NB4 (cell line): ENCODE results near the gene XIST.

Experiments
- POLR2A ChIP-seq: IDR thresholded peaks from 2 replicates; pipeline ENCODE4 v1.6.1; 2011; ENCODE audit warnings: mild to moderate bottlenecking; ENCODE audit not compliant: insufficient read length; ENCODE audit errors: extremely low read depth
- TF ChIP-seq, protein P1 (sequence below): IDR thresholded peaks from one replicate; pipeline ENCODE4 v1.5.1; 2012; ENCODE audit warnings: low read depth, low read length
- TF ChIP-seq, protein P2 (sequence below): IDR thresholded peaks from 2 replicates; pipeline ENCODE4 v1.6.1; 2011; ENCODE audit warnings: low read depth, low read length

DNA sequence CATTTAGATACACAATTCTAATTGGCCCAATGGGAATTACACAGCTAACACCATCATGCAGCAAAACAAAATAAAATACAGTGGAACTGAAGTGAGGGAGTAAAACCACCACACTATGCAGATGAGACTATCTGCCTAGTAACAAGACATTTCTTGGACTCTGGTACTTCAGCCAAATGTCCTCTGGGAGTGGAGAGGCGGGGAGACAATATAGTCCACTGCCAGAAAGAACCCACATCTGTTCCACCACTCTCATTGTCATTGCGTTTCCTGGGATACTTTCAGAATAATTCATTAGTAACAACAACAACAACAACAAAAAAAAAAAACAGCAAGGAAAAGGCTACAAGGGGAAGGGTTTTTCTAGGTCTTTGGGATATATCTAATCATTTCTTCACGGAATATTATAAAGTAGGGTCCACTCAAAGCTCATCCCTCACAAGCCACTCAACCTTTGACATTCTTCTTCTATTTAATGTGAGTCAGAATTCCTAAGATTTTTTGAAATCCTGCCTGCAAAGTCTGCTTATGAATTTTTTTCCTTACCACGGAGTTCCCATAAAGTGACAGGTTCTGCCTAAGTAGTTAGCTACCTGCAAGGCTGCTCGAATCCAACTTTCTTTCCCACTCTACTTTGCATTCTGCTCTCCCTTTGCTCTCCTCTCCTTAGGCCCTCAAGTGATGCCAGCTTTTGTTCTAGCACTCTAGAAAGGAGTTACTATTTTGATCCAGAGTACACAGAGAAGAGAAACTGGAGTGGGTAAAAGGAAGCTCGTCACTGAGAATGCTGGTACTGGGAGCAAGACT is 34.9 kb downstream of the XIST start:
- TF ChIP-seq, protein P1, sequence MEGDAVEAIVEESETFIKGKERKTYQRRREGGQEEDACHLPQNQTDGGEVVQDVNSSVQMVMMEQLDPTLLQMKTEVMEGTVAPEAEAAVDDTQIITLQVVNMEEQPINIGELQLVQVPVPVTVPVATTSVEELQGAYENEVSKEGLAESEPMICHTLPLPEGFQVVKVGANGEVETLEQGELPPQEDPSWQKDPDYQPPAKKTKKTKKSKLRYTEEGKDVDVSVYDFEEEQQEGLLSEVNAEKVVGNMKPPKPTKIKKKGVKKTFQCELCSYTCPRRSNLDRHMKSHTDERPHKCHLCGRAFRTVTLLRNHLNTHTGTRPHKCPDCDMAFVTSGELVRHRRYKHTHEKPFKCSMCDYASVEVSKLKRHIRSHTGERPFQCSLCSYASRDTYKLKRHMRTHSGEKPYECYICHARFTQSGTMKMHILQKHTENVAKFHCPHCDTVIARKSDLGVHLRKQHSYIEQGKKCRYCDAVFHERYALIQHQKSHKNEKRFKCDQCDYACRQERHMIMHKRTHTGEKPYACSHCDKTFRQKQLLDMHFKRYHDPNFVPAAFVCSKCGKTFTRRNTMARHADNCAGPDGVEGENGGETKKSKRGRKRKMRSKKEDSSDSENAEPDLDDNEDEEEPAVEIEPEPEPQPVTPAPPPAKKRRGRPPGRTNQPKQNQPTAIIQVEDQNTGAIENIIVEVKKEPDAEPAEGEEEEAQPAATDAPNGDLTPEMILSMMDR, result no peak
- TF ChIP-seq POLR2A, result no peak
- TF ChIP-seq, protein P2, sequence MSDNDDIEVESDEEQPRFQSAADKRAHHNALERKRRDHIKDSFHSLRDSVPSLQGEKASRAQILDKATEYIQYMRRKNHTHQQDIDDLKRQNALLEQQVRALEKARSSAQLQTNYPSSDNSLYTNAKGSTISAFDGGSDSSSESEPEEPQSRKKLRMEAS, result no peak
